ENCODE measurements around the gene C1QC.

DNA sequence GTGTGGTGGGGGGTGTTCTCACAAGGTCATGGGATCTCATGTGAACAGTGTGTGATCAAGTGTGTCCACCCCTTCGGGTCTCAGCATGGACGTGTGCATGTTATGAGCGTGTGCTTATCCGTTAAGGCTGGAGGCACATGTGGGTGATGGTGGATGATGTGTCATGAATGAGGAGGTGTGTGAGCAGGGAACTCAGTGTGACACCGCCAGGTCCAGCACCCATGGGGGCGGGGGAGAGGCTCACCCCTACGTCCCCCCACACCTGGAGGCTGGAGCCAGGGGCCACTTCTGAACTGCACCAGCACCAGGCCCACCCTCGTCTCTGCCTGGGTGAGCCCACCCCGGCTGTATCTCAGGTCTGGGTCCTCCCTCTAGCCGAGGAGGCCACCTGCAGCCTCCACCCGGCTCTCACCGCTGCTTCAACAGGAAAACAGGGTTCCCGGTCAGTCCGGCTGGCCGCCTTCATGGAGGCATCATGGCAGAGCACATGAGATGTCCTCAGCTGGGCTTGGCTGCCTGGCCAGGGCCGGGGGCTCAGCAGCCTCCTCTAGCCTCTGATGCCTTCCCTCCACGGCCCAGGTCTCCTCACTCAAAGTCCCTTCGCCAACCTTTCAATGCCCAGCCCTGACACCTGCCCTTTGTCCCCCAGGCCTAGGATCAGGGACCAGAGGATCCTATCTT is 41.2 kb upstream of the C1QC start:
- TF ChIP-seq, protein P1, sequence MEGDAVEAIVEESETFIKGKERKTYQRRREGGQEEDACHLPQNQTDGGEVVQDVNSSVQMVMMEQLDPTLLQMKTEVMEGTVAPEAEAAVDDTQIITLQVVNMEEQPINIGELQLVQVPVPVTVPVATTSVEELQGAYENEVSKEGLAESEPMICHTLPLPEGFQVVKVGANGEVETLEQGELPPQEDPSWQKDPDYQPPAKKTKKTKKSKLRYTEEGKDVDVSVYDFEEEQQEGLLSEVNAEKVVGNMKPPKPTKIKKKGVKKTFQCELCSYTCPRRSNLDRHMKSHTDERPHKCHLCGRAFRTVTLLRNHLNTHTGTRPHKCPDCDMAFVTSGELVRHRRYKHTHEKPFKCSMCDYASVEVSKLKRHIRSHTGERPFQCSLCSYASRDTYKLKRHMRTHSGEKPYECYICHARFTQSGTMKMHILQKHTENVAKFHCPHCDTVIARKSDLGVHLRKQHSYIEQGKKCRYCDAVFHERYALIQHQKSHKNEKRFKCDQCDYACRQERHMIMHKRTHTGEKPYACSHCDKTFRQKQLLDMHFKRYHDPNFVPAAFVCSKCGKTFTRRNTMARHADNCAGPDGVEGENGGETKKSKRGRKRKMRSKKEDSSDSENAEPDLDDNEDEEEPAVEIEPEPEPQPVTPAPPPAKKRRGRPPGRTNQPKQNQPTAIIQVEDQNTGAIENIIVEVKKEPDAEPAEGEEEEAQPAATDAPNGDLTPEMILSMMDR (IDR thresholded peaks at IDR 0.05) = no peak
- TF ChIP-seq POLR2A (IDR thresholded peaks at IDR 0.05) = no peak

All from esophagus squamous epithelium (tissue), 4 donors.